ENCODE data around the gene PTPRD.

PTPRD gene

GRCh38 chr9:10135553-10135952 is 477.2 kb downstream of the PTPRD start:
- TF ChIP-seq SIN3A (IDR thresholded peaks at IDR 0.05; ENCODE audit: borderline replicate concordance, insufficient read depth, low read length), result no peak
- no peak for TF ChIP-seq FOXP2 (optimal IDR thresholded peaks at IDR 0.05; ENCODE audit: borderline replicate concordance, extremely low read depth, extremely low read length, insufficient read depth)
- no peak for TF ChIP-seq POLR2AphosphoS5 (IDR thresholded peaks at IDR 0.05; ENCODE audit: low read depth, low read length)
- TF ChIP-seq REST (IDR thresholded peaks at IDR 0.05; ENCODE audit: insufficient read depth in 1 of 2, low read depth in 2 of 2, low read length in 2 of 2), result no peak
- TF ChIP-seq TAF1 (IDR thresholded peaks at IDR 0.05; ENCODE audit: borderline replicate concordance, insufficient read depth, low read length), result no peak

- TF ChIP-seq TAF1 (IDR thresholded peaks at IDR 0.05; ENCODE audit: borderline replicate concordance, insufficient read depth, low read length), result no peak
- no peak for TF ChIP-seq POLR2AphosphoS5 (IDR thresholded peaks at IDR 0.05; ENCODE audit: low read depth, low read length)
- no peak for TF ChIP-seq REST (IDR thresholded peaks at IDR 0.05; ENCODE audit: insufficient read depth in 1 of 2, low read depth in 2 of 2, low read length in 2 of 2)
- no peak for TF ChIP-seq SIN3A (IDR thresholded peaks at IDR 0.05; ENCODE audit: borderline replicate concordance, insufficient read depth, low read length)
- no peak for TF ChIP-seq FOXP2 (optimal IDR thresholded peaks at IDR 0.05; ENCODE audit: borderline replicate concordance, extremely low read depth, extremely low read length, insufficient read depth)
Measured at GRCh38 chr9:10134266-10134665, 478.5 kb downstream of the PTPRD start.

- TF ChIP-seq POLR2AphosphoS5 (IDR thresholded peaks at IDR 0.05; ENCODE audit: low read depth, low read length) (no peak), FOXP2 (optimal IDR thresholded peaks at IDR 0.05; ENCODE audit: borderline replicate concordance, extremely low read depth, extremely low read length, insufficient read depth) (no peak), TAF1 (IDR thresholded peaks at IDR 0.05; ENCODE audit: borderline replicate concordance, insufficient read depth, low read length) (no peak), SIN3A (IDR thresholded peaks at IDR 0.05; ENCODE audit: borderline replicate concordance, insufficient read depth, low read length) (no peak), REST (IDR thresholded peaks at IDR 0.05; ENCODE audit: insufficient read depth in 1 of 2, low read depth in 2 of 2, low read length in 2 of 2) (no peak)
Measured at GRCh38 chr9:10130061-10130675, 482.6 kb downstream of the PTPRD start.

GRCh38 chr9:10127867-10128266 is 484.9 kb downstream of the PTPRD start:
- no peak for TF ChIP-seq REST (IDR thresholded peaks at IDR 0.05; ENCODE audit: insufficient read depth in 1 of 2, low read depth in 2 of 2, low read length in 2 of 2)
- no peak for TF ChIP-seq FOXP2 (optimal IDR thresholded peaks at IDR 0.05; ENCODE audit: borderline replicate concordance, extremely low read depth, extremely low read length, insufficient read depth)
- no peak for TF ChIP-seq SIN3A (IDR thresholded peaks at IDR 0.05; ENCODE audit: borderline replicate concordance, insufficient read depth, low read length)
- TF ChIP-seq TAF1 (IDR thresholded peaks at IDR 0.05; ENCODE audit: borderline replicate concordance, insufficient read depth, low read length), result no peak
- no peak for TF ChIP-seq POLR2AphosphoS5 (IDR thresholded peaks at IDR 0.05; ENCODE audit: low read depth, low read length)

Data from PFSK-1 (cell line).